ENCODE measurements around the gene USP35. TPM values are rescaled to one million over a fixed set of nuclear protein-coding genes. Genes with fewer than 3 reads are reported as not detected.

Gene USP35
- total RNA-seq, 1 experiment from 2014 or later, result 6.0 TPM

DNA sequence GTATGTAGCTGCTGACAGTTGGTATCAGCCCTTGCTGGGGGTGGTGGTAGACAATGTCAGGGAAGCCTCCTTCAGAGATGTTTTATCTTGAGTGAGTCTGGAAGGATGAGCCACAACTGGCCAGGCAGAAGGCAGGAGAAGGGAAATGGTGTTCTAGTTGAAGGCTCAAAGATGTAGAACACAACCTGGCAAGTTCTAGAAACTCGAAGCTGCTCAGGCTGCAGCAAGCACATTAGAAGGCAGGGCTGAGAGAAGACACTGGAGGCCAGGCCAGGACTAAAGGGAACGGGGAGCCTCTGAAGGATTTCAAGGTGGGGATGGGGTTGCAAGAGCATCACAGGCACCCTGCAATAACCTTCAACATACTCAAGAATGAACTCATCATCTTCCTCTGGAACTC is 40.4 kb downstream of the USP35 start:
- ChIA-PET RAD21 (ENCODE audit: low non-redundant PET in 1 of 2, low total read pairs in 2 of 2, uncharacterized antibody in 2 of 2, unreplicated experiment in 2 of 2) (no interaction called here), CTCF (no interaction called here), POLR2A (no interaction called here)
- no peak overlapping the region for H3K27ac ChIP-seq (ENCODE audit: low read depth, low read length)
- H3K4me3 ChIP-seq (replicated peaks in 1 of 2; ENCODE audit: low read depth in 1 of 2, low read length in 2 of 2), result no peak overlapping the region
- TF ChIP-seq EZH2 (IDR thresholded peaks at IDR 0.05) (no peak), POLR2AphosphoS5 (IDR thresholded peaks at IDR 0.05; ENCODE audit: low read depth, low read length) (no peak), EGR1 (IDR thresholded peaks at IDR 0.05; ENCODE audit: low read depth) (no peak), RAD21 (IDR thresholded peaks at IDR 0.05; ENCODE audit: low read depth) (no peak), FOSL1 (IDR thresholded peaks at IDR 0.05; ENCODE audit: low read depth) (no peak), SP1 (IDR thresholded peaks at IDR 0.05; ENCODE audit: low read depth) (no peak), ELF1 (IDR thresholded peaks at IDR 0.05; ENCODE audit: borderline replicate concordance, low read depth) (no peak), TCF7L2 (IDR thresholded peaks at IDR 0.05; ENCODE audit: borderline replicate concordance, extremely low read depth, insufficient read depth, insufficient read length) (no peak), EZH2phosphoT487 (IDR thresholded peaks at IDR 0.05; ENCODE audit: borderline replicate concordance) (no peak), SRF (IDR thresholded peaks at IDR 0.05; ENCODE audit: low read depth) (no peak), YY1 (IDR thresholded peaks at IDR 0.05; ENCODE audit: extremely low read depth, insufficient replicate concordance, low read depth, low read length) (no peak), CEBPB (IDR thresholded peaks at IDR 0.05; ENCODE audit: low read depth) (no peak)
- TF ChIP-seq, protein P1, sequence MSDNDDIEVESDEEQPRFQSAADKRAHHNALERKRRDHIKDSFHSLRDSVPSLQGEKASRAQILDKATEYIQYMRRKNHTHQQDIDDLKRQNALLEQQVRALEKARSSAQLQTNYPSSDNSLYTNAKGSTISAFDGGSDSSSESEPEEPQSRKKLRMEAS (IDR thresholded peaks at IDR 0.05), result no peak
- TF ChIP-seq, protein P2, sequence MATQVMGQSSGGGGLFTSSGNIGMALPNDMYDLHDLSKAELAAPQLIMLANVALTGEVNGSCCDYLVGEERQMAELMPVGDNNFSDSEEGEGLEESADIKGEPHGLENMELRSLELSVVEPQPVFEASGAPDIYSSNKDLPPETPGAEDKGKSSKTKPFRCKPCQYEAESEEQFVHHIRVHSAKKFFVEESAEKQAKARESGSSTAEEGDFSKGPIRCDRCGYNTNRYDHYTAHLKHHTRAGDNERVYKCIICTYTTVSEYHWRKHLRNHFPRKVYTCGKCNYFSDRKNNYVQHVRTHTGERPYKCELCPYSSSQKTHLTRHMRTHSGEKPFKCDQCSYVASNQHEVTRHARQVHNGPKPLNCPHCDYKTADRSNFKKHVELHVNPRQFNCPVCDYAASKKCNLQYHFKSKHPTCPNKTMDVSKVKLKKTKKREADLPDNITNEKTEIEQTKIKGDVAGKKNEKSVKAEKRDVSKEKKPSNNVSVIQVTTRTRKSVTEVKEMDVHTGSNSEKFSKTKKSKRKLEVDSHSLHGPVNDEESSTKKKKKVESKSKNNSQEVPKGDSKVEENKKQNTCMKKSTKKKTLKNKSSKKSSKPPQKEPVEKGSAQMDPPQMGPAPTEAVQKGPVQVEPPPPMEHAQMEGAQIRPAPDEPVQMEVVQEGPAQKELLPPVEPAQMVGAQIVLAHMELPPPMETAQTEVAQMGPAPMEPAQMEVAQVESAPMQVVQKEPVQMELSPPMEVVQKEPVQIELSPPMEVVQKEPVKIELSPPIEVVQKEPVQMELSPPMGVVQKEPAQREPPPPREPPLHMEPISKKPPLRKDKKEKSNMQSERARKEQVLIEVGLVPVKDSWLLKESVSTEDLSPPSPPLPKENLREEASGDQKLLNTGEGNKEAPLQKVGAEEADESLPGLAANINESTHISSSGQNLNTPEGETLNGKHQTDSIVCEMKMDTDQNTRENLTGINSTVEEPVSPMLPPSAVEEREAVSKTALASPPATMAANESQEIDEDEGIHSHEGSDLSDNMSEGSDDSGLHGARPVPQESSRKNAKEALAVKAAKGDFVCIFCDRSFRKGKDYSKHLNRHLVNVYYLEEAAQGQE (IDR thresholded peaks at IDR 0.05; ENCODE audit: low read depth), result no peak
- TF ChIP-seq, protein P3, sequence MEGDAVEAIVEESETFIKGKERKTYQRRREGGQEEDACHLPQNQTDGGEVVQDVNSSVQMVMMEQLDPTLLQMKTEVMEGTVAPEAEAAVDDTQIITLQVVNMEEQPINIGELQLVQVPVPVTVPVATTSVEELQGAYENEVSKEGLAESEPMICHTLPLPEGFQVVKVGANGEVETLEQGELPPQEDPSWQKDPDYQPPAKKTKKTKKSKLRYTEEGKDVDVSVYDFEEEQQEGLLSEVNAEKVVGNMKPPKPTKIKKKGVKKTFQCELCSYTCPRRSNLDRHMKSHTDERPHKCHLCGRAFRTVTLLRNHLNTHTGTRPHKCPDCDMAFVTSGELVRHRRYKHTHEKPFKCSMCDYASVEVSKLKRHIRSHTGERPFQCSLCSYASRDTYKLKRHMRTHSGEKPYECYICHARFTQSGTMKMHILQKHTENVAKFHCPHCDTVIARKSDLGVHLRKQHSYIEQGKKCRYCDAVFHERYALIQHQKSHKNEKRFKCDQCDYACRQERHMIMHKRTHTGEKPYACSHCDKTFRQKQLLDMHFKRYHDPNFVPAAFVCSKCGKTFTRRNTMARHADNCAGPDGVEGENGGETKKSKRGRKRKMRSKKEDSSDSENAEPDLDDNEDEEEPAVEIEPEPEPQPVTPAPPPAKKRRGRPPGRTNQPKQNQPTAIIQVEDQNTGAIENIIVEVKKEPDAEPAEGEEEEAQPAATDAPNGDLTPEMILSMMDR (IDR thresholded peaks at IDR 0.05 in 2 of 3, conservative IDR thresholded peaks at IDR 0.05 in 1 of 3; ENCODE audit: borderline replicate concordance in 1 of 3, insufficient read depth in 1 of 3, low read depth in 2 of 3, low read length in 2 of 3), result no peak
- TF ChIP-seq, protein P4, sequence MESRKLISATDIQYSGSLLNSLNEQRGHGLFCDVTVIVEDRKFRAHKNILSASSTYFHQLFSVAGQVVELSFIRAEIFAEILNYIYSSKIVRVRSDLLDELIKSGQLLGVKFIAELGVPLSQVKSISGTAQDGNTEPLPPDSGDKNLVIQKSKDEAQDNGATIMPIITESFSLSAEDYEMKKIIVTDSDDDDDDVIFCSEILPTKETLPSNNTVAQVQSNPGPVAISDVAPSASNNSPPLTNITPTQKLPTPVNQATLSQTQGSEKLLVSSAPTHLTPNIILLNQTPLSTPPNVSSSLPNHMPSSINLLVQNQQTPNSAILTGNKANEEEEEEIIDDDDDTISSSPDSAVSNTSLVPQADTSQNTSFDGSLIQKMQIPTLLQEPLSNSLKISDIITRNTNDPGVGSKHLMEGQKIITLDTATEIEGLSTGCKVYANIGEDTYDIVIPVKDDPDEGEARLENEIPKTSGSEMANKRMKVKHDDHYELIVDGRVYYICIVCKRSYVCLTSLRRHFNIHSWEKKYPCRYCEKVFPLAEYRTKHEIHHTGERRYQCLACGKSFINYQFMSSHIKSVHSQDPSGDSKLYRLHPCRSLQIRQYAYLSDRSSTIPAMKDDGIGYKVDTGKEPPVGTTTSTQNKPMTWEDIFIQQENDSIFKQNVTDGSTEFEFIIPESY (IDR thresholded peaks at IDR 0.05; ENCODE audit: extremely low read depth, insufficient replicate concordance, low read length), result no peak
- no peak overlapping the region for H2AFZ ChIP-seq (ENCODE audit: low read depth, low read length, poor library complexity, severe bottlenecking)
- H3K9me3 ChIP-seq (ENCODE audit: control insufficient read depth in 1 of 2, insufficient read depth in 1 of 2, low read depth in 1 of 2, low read length in 2 of 2), result no peaks in the 10 kb centered on the region
- H3K4me1 ChIP-seq (ENCODE audit: control insufficient read depth in 1 of 2, insufficient read depth in 2 of 2, low read length in 2 of 2), result no peaks in the 10 kb centered on the region
- H4K20me1 ChIP-seq (ENCODE audit: insufficient read depth), result no peaks in the 10 kb centered on the region
- H3K9ac ChIP-seq (ENCODE audit: low read length), result no peak overlapping the region
- intact Hi-C loops (cut with micrococcal nuclease), result no loop called here
- no peak for ATAC-seq
- no peaks in the 10 kb centered on the region for H3K9me2 ChIP-seq (ENCODE audit: insufficient read depth)
- H3K79me2 ChIP-seq (ENCODE audit: insufficient read depth, low read length), result no peaks in the 10 kb centered on the region
- H3K36me3 ChIP-seq (ENCODE audit: control insufficient read depth in 1 of 2, insufficient read depth in 2 of 2, low read length in 2 of 2), result no peaks in the 10 kb centered on the region
- H3K4me2 ChIP-seq (ENCODE audit: low read length), result no peak overlapping the region
- no peaks in the 10 kb centered on the region for H3K27me3 ChIP-seq (ENCODE audit: insufficient read depth, low read length)
- no peak for DNase-seq (ENCODE audit: low read depth, low spot score)
- BruUV-seq (replicated peaks), result no TSS peak
